Measurements from ENCODE around the gene BOLA3.
"Not testable (repeated sequence)": the region's sequence is repeated elsewhere in the genome, so short reads cannot be mapped to it uniquely, and the experiment has no call there.

BOLA3 gene

DNA sequence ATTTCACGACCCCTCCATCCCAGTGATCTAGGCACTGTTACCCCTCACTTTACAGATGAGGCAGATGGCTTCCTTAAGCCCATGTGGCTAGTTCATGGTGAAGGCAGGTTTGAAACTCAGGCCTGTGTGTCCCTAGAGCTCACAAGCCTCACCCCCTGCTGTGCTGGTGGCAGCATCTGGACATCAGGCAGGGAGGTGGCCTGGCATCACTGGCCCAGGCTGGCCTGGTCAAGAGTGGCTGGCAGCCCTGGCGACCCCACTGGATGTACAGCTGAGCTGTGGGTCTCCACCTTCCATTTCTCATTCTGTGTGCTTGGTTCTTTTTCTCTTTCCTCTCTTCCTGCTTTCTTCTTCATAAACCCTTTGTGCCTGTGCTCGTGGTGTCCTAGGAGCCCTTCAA lies 56.3 kb downstream of the BOLA3 start:
- TF ChIP-seq, protein P1, sequence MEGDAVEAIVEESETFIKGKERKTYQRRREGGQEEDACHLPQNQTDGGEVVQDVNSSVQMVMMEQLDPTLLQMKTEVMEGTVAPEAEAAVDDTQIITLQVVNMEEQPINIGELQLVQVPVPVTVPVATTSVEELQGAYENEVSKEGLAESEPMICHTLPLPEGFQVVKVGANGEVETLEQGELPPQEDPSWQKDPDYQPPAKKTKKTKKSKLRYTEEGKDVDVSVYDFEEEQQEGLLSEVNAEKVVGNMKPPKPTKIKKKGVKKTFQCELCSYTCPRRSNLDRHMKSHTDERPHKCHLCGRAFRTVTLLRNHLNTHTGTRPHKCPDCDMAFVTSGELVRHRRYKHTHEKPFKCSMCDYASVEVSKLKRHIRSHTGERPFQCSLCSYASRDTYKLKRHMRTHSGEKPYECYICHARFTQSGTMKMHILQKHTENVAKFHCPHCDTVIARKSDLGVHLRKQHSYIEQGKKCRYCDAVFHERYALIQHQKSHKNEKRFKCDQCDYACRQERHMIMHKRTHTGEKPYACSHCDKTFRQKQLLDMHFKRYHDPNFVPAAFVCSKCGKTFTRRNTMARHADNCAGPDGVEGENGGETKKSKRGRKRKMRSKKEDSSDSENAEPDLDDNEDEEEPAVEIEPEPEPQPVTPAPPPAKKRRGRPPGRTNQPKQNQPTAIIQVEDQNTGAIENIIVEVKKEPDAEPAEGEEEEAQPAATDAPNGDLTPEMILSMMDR (IDR thresholded peaks at IDR 0.05; ENCODE audit: low read depth, low read length) = no peak
- TF ChIP-seq MAX (IDR thresholded peaks at IDR 0.05; ENCODE audit: low read depth, low read length) = no peak
- TF ChIP-seq POLR2A (IDR thresholded peaks at IDR 0.05; ENCODE audit: extremely low read depth, insufficient read length) = no peak
- TF ChIP-seq MYC (IDR thresholded peaks at IDR 0.05; ENCODE audit: low read depth, low read length) = no peak
- H3K4me3 ChIP-seq (ENCODE audit: low read depth, low read length) = no peak overlapping the region
- DNase-seq (ENCODE audit: low read depth) = no peak

DNA sequence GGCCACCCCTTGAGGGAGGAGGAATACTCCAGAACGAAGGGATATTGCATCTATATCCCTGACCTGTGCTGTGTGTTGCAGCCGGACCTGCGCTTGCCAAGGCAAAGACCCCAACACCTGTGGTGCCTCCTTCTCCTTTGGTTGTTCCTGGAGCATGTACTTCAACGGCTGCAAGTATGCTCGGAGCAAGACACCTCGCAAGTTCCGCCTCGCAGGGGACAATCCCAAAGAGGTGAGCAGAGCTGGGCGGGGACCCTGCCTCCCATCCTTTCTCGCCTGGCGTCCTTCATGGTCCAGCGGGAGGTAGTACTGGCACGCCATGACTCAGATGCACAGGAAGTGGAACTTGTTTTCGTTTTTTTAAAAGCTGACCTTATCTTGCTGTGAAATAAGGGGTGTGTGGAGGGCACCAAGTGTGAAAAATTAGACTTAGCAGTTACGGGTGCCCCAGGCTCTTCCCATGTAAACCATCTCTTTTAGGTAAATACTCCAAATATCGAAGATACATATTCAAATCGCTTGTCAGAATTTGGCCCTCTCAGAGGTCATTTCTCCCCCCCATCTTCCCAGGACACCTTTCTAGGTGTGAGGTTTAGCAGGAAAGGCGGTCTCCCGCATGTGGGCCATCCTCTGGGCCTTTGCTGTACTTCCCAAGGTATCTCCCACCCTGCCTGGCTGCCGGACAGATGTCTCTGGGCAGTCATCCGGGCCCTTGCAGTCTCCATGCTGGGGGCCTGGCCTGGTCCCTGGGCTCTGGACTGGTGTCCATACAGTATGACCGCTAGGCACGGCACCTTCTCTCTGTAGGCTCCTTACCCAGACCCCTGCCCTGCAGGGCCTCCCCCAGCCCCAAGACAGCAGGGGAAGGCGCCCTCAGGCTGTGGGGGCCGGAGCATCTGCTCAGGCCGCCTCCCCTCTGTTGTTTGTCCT lies 57.6 kb downstream of the BOLA3 start:
- H3K4me3 ChIP-seq (ENCODE audit: low read depth, low read length) = no peak overlapping the region
- no peak for TF ChIP-seq POLR2A (IDR thresholded peaks at IDR 0.05; ENCODE audit: extremely low read depth, insufficient read length)
- TF ChIP-seq, protein P1 (IDR thresholded peaks at IDR 0.05; ENCODE audit: low read depth, low read length) = no peak
- no peak for TF ChIP-seq MAX (IDR thresholded peaks at IDR 0.05; ENCODE audit: low read depth, low read length)
- DNase-seq (ENCODE audit: low read depth) = no peak

GRCh38 chr2:74088676-74089075 lies 59.0 kb downstream of the BOLA3 start:
- H3K4me3 ChIP-seq (ENCODE audit: low read depth, low read length); DNase-seq (ENCODE audit: low read depth): not testable (repeated sequence)

GRCh38 chr2:74087696-74088095 lies 60.0 kb downstream of the BOLA3 start:
- TF ChIP-seq MYC (IDR thresholded peaks at IDR 0.05; ENCODE audit: low read depth, low read length) (no peak), MAX (IDR thresholded peaks at IDR 0.05; ENCODE audit: low read depth, low read length) (no peak), POLR2A (IDR thresholded peaks at IDR 0.05; ENCODE audit: extremely low read depth, insufficient read length) (no peak)
- TF ChIP-seq, protein P1 (IDR thresholded peaks at IDR 0.05; ENCODE audit: low read depth, low read length) = no peak
- no peak for DNase-seq (ENCODE audit: low read depth)
- no peak overlapping the region for H3K4me3 ChIP-seq (ENCODE audit: low read depth, low read length)

GRCh38 chr2:74086021-74086420 lies 61.7 kb downstream of the BOLA3 start:
- no peak overlapping the region for H3K4me3 ChIP-seq (ENCODE audit: low read depth, low read length)
- no peak for TF ChIP-seq MAX (IDR thresholded peaks at IDR 0.05; ENCODE audit: low read depth, low read length)
- TF ChIP-seq, protein P1 (IDR thresholded peaks at IDR 0.05; ENCODE audit: low read depth, low read length) = no peak
- no peak for TF ChIP-seq MYC (IDR thresholded peaks at IDR 0.05; ENCODE audit: low read depth, low read length)
- TF ChIP-seq POLR2A (IDR thresholded peaks at IDR 0.05; ENCODE audit: extremely low read depth, insufficient read length) = no peak
- no peak for DNase-seq (ENCODE audit: low read depth)

Data from NB4 (cell line).